Pancreas (tissue), 10 donors: ENCODE data around the gene PCDH11X. TPM values are rescaled to one million over a fixed set of nuclear protein-coding genes. Genes with fewer than 3 reads are reported as not detected.
"Not testable (repeated sequence)": the region's sequence is repeated elsewhere in the genome, so short reads cannot be mapped to it uniquely, and the experiment has no call there.

Experiments
- ATAC-seq, 4 donors: fragments of 200-7000 bp; cut with Tn5 transposase; one replicate each; pipeline versions ENCODE4 v1.8.0 to v1.9.1; 2020; ENCODE audit warnings: mild to moderate bottlenecking in 4 of 4, moderate library complexity in 4 of 4
- DNase-seq, 6 donors: peaks; one replicate each; pipeline ENCODE4 v3.0.0-alpha.2; 2020
- FAIRE-seq: peaks from 2 replicates; lab custom pipeline; 2012; peaks lifted over from hg19 to GRCh38; lab: Jason Lieb, UNC
- H3K27ac ChIP-seq, 4 donors: fragments of 200-600 bp; sonication (generic); 1 replicate in 3 of 4; 2 replicates in 1 of 4; pipeline versions ENCODE4 v1.5.0 to v1.8.0; 2020
- H3K27me3 ChIP-seq, 4 donors: fragments of 200-600 bp; one replicate each; pipeline ENCODE4 v1.8.0; 2021
- H3K36me3 ChIP-seq, 3 donors: fragments of 200-600 bp; sonication (generic) in 1 of 3; one replicate each; pipeline versions ENCODE4 v1.5.0 to v1.8.0; 2020 to 2021
- H3K4me1 ChIP-seq, 3 donors: fragments of 200-600 bp; one replicate each; pipeline ENCODE4 v1.8.0; 2021
- H3K4me3 ChIP-seq, 4 donors: fragments of 200-600 bp; sonication (generic) in 2 of 4; one replicate each; pipeline versions ENCODE4 v1.5.0 to v1.8.0; 2020 to 2021
- H3K9me3 ChIP-seq, 4 donors: fragments of 200-600 bp; one replicate each; pipeline ENCODE4 v1.8.0; 2021
- WGBS, 2 donors: extraction: QIAGEN DNeasy Blood & Tissue Kit; methylation state at CpG; one replicate each; pipeline ENCODE4 v1.1.7; 2013; 5-methylcytosine and 5-hydroxymethylcytosine counted together
- intact Hi-C, 3 donors: fragments of 100-400 bp; cut with DNase I; formaldehyde crosslinking; loops; one replicate each; pipeline versions ENCODE4 v1.11.1 to v1.14.2; 2022
- polyA plus RNA-seq, 2 donors: library from polyadenylated mRNA; stranded (reverse); fragments of 200-250 nt; gene quantifications; one replicate each; pipeline ENCODE4 v1.2.3, GENCODE V29; 2013
- total RNA-seq, 6 donors: library from RNA; stranded (reverse); fragmentation: NEBNext Ultra II Directional in 4 of 6; extraction: Animal tissue kit (Norgen Biotek cat#: 25700) in 4 of 6; gene quantifications; one replicate each; pipeline versions ENCODE4 v1.2.1 to v1.2.4, GENCODE V29; 2021 to 2023
- TF ChIP-seq, protein P1 (sequence below), 4 donors: fragments of 200-600 bp; sonication (generic) in 3 of 4; IDR thresholded peaks; one replicate each; pipeline versions ENCODE4 v1.5.0 to v1.8.0; 2021; ENCODE audit warnings: antibody characterized with exemption in 4 of 4
- donor health status: healthy with polysubstance abuse.
- donor health status: DM: no; HTN: no; CAD: no; lungs with moderate emphysema.
- donor health status: DM: no; HTN: no; CAD: no.
- donor health status: control.
- donor health status: control.
- donor health status: Bipolar disorder and iron deficiency.
- donor health status: DM: yes; HTN: yes; CAD: no.
- donor health status: DM: no; HTN: no; CAD: no.
- donor health status: DM: no; HTN: no; CAD: no.
- donor health status: DM: yes; HTN: yes; CAD: no.

The PCDH11X gene, protein sequence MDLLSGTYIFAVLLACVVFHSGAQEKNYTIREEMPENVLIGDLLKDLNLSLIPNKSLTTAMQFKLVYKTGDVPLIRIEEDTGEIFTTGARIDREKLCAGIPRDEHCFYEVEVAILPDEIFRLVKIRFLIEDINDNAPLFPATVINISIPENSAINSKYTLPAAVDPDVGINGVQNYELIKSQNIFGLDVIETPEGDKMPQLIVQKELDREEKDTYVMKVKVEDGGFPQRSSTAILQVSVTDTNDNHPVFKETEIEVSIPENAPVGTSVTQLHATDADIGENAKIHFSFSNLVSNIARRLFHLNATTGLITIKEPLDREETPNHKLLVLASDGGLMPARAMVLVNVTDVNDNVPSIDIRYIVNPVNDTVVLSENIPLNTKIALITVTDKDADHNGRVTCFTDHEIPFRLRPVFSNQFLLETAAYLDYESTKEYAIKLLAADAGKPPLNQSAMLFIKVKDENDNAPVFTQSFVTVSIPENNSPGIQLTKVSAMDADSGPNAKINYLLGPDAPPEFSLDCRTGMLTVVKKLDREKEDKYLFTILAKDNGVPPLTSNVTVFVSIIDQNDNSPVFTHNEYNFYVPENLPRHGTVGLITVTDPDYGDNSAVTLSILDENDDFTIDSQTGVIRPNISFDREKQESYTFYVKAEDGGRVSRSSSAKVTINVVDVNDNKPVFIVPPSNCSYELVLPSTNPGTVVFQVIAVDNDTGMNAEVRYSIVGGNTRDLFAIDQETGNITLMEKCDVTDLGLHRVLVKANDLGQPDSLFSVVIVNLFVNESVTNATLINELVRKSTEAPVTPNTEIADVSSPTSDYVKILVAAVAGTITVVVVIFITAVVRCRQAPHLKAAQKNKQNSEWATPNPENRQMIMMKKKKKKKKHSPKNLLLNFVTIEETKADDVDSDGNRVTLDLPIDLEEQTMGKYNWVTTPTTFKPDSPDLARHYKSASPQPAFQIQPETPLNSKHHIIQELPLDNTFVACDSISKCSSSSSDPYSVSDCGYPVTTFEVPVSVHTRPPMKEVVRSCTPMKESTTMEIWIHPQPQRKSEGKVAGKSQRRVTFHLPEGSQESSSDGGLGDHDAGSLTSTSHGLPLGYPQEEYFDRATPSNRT (N-terminal part only)
- total RNA-seq (under 1 TPM in 1 of 6 donors, not detected in 5; 0.06 TPM), polyA plus RNA-seq (under 1 TPM in 1 of 2 donors, not detected in 1; 0.02 TPM)

DNA sequence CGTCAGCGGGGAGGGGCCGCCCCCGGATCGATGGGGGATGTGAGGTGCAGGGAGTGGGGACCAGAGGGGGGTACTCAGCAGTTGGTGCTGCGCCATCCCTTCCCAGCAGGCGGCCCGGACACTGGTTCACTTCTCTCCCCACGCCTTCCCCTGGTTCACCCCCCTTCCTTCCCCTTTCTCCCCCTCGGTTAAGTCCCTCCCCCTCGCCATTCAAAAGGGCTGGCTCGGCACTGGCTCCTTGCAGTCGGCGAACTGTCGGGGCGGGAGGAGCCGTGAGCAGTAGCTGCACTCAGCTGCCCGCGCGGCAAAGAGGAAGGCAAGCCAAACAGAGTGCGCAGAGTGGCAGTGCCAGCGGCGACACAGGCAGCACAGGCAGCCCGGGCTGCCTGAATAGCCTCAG lies at the start of gene PCDH11X:
Gene PCDH11X, plus strand, starts transcription at position 241 of the 400 bp plus-strand sequence. CDS start 56,130 bp downstream, outside the sequence.
- H3K36me3 ChIP-seq, H3K9me3 ChIP-seq, intact Hi-C loops, FAIRE-seq, H3K27me3 ChIP-seq, H3K27ac ChIP-seq, H3K4me3 ChIP-seq, H3K4me1 ChIP-seq: not testable (repeated sequence)
- peak; percentile 26 to 85 (median 50) for ATAC-seq
- peak in 3 of 6 donors; percentile 10 to 20 (median 13) for DNase-seq
- WGBS, 2 donors = 0 to 1% methylated on average over 9 to 12 of the region's 24 CpGs

DNA sequence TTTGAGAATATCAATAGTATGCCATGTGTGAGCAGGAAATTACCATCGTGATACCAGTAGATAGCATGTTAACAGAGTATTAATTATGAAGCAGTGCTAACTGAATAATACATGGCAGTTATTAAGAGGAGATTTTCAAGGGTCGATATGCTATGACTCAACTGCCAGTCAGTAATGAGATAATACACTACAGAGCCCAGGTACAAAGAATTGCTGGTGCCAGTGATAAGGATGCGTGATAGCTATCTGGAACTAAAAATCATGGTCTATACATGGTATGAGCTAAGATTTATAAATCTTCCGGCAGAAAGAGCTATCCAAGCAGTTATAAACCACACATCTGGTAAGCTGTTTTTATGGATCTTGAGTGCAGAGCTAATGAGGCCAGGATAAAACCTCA lies 31.7 kb upstream of the PCDH11X start:
- H3K4me1 ChIP-seq, H3K27me3 ChIP-seq, intact Hi-C loops, FAIRE-seq, H3K4me3 ChIP-seq, ATAC-seq, DNase-seq, H3K9me3 ChIP-seq, H3K36me3 ChIP-seq, H3K27ac ChIP-seq: not testable (repeated sequence)
- 44 to 46% methylated on average over 1 of the region's 4 CpGs for WGBS, 2 donors

DNA sequence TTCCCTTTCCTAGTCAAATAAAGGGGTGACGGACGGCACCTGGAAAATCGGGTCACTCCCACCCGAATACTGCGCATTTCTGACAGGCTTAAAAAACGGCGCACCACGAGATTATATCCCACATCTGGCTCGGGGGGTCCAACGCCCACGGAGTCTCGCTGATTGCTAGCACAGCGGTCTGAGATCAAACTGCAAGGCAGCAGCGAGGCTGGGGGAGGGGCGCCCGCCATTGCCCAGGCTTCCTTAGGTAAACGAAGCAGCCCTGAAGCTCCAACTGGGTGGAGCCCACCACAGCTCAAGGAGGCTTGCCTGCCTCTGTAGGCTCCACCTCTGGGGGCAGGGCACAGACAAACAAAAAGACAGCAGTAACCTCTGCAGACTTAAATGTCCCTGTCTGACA lies 26.2 kb upstream of the PCDH11X start:
- H3K27me3 ChIP-seq, H3K4me3 ChIP-seq, ATAC-seq, intact Hi-C loops, FAIRE-seq, H3K4me1 ChIP-seq, H3K36me3 ChIP-seq, H3K27ac ChIP-seq, H3K9me3 ChIP-seq: not testable (repeated sequence)
- 61 to 73% methylated on average over 17 of the region's 17 CpGs for WGBS, 2 donors
- peak in 1 of 6 donors; percentile 13 for DNase-seq

DNA sequence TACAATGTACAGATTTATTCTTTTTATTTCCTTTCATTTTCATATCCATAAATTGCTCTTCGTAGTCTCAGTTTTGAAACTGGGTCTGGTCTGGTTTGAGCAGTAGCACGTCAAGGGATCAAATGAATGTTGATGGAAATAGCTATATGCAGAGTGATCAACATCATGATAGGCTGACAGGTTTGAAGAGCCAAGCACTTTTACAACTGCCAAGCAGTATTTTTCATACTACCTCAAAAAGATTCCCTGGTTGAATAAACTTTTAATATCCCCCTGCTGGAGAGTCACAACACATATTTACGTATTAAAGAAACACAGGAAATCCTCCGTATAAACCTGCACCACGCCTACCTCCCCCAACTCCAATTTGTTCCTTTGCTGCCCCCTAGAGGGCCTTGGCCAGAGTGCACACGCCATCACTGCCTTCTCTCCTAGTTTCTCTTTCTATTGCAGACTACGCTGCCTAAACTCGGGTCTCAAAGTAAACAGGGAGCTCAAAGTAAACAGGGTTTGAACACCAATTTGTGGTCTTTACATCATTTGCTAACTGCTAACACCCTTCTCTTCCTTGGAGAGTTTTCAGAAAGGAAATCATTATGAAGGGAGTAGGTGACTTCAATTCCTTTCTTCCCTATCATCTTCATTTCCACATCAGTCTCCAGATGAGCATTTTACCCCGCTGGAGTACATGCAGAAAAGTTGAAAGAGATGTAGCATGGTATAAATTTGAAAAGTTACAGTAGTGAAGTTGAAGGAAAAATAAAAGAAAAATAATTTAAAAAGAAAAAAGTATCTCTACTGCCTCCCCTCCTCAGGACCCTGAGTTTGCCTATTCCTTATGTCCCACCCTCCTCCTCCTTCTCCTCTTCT lies 8.3 kb upstream of the PCDH11X start:
- H3K27ac ChIP-seq, H3K4me3 ChIP-seq, H3K4me1 ChIP-seq, intact Hi-C loops, DNase-seq, H3K27me3 ChIP-seq, H3K9me3 ChIP-seq, H3K36me3 ChIP-seq: not testable (repeated sequence)
- FAIRE-seq (peak; percentile 83), ATAC-seq (peak; percentile 75 to 92 (median 86))
- 13 to 18% methylated on average over 4 of the region's 9 CpGs for WGBS, 2 donors
- TF ChIP-seq, protein P1, sequence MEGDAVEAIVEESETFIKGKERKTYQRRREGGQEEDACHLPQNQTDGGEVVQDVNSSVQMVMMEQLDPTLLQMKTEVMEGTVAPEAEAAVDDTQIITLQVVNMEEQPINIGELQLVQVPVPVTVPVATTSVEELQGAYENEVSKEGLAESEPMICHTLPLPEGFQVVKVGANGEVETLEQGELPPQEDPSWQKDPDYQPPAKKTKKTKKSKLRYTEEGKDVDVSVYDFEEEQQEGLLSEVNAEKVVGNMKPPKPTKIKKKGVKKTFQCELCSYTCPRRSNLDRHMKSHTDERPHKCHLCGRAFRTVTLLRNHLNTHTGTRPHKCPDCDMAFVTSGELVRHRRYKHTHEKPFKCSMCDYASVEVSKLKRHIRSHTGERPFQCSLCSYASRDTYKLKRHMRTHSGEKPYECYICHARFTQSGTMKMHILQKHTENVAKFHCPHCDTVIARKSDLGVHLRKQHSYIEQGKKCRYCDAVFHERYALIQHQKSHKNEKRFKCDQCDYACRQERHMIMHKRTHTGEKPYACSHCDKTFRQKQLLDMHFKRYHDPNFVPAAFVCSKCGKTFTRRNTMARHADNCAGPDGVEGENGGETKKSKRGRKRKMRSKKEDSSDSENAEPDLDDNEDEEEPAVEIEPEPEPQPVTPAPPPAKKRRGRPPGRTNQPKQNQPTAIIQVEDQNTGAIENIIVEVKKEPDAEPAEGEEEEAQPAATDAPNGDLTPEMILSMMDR (IDR thresholded peaks at IDR 0.05) = peak in 3 of 4 donors; percentile 11 to 22 (median 20)

DNA sequence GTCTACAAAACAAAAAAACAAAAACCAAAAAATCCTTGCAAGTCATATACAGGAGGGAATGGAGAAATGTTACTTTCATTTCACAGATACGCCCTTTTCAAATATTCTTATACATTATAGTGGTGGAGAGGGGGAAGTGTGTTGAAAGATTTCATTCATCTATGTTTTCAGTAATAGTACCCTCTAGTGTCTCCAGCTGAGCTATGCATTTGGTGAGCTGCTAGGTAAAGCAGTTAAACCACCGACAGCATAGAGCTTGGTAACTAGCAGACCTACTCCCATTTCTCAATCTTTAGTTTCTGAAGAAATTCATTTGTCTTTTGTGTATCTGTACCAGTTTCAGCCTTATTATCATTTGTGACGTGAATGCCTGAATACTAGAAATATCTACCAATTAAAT lies 5.2 kb upstream of the PCDH11X start:
- not testable (repeated sequence) for FAIRE-seq, DNase-seq
- WGBS, 2 donors = 16 to 28% methylated on average over 3 of the region's 3 CpGs

DNA sequence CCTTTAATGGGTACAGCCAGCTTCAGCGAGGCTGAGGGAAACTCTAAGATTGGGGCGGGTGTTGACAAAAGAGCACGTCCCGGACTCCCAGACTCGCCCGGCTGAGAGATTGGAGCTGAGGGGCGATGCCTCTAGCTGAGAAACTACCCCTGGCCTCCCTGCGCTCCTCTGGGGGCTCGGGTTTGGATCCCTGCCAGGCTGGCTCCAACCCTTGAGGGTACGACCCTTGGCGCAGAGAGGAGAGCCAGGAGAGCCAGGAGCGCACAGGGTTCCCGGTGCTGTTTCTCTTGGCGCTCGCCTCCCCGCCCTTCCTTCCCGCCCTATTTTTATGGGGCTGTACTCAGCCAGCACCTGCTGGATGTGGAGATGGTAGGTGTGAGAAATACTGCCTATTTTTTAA lies 833 bp downstream of the PCDH11X start:
- H3K4me1 ChIP-seq, intact Hi-C loops, H3K27ac ChIP-seq, H3K4me3 ChIP-seq, FAIRE-seq, H3K27me3 ChIP-seq, H3K9me3 ChIP-seq, H3K36me3 ChIP-seq, ATAC-seq: not testable (repeated sequence)
- 2 to 5% methylated on average over 17 of the region's 17 CpGs for WGBS, 2 donors
- DNase-seq = peak in 2 of 6 donors; percentile 21 to 44

More for the DNA sequence above, 5.2 kb upstream of the PCDH11X start:
- H3K4me1 ChIP-seq, H3K27me3 ChIP-seq, H3K4me3 ChIP-seq, H3K36me3 ChIP-seq, H3K27ac ChIP-seq, H3K9me3 ChIP-seq, intact Hi-C loops, ATAC-seq: not testable (repeated sequence)

DNA sequence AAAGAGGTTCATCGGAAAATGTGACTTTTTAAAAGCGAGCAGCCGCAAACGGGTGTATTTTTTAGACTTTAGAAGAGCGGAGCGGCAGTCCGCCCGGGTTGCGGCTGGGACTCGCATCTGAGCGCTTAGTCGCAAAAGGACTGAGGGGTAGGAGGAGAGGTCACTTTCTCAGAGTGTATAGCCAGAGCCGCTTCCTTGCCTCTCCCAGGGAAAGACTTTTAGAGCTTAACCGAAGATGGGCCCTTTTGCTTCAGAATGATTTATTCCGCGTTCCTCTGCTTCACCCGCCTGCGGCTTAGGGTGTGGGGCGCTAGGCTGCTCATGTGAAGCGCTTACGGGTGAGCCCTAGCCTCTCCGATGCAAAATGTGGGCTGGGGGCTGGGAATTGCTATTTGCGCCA lies 1.5 kb downstream of the PCDH11X start:
- WGBS, 2 donors = 3% methylated on average over 23 of the region's 23 CpGs
- H3K36me3 ChIP-seq, H3K9me3 ChIP-seq, H3K27ac ChIP-seq, FAIRE-seq, ATAC-seq, intact Hi-C loops, DNase-seq, H3K4me3 ChIP-seq, H3K4me1 ChIP-seq, H3K27me3 ChIP-seq: not testable (repeated sequence)

DNA sequence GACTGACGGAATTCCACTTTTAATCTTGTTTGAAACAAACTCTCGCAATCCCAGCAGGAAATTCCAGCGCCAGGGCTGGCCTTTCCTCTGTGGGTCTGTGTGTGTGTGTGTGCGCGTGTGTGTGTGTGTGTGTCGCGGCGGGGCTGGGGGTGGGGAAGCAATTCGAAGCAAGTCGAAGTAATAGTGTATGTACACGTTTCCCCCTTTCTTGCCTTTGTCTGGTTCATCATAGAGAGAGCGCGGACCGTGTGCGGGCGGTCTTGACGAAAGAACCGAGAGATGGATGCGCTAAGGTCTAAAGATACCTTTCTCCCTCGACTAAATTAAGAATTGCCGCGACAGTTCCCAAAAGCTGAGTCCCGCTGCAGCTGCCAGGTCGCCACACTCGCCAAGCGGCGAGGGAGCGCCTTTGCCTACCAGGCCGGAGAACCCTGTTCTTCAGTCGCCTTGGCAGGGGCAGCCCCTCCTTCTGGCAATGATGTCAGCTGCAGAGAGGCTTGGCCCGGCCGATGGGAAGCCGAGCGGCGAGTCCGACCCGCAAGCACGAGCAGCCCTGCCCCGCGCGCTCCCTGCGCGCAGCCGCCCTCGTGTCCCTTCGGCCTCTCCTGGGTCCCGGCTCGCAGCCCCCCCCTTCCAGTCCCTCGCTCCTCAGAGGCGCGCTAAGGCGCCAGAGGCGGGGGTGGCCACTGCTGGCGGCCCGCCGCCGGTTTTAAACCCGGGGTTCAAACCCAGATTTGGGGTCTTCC lies 2.6 kb downstream of the PCDH11X start:
- H3K4me3 ChIP-seq, H3K27ac ChIP-seq, intact Hi-C loops, H3K4me1 ChIP-seq, H3K9me3 ChIP-seq, H3K36me3 ChIP-seq, H3K27me3 ChIP-seq, FAIRE-seq: not testable (repeated sequence)
- ATAC-seq (peak in 2 of 4 donors; percentile 18 to 55), DNase-seq (peak in 1 of 6 donors; percentile 16)
- 1 to 2% methylated on average over 25 to 47 of the region's 58 CpGs for WGBS, 2 donors

DNA sequence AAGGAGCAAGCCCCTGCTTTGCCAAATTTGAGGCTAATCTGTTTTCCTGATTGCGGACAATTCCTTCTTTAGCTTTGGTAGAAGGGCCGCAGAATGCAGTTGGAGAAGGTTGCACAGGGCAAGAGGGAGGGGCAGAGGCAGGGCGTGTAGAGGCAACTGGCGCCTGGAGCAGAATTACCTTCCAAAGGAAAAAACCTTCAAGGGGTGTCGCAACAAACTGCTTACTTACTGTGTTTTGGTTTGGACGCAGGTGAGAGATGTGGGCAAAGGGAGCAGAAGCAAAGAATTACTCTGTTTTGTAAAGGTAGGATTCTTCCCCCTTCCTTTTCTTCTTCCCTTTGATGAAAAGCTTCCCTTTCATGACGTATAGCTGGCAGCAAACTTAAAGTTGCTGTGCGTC lies 3.6 kb downstream of the PCDH11X start:
- H3K27ac ChIP-seq, H3K27me3 ChIP-seq, intact Hi-C loops, H3K9me3 ChIP-seq, ATAC-seq, FAIRE-seq, DNase-seq, H3K4me1 ChIP-seq, H3K36me3 ChIP-seq, H3K4me3 ChIP-seq: not testable (repeated sequence)
- 2% methylated on average over 6 of the region's 8 CpGs for WGBS, 2 donors
